HG03342 (cell line): Measurements from ENCODE around the gene B4GALNT1.

Experiments
- ATAC-seq: cut with Tn5 transposase; IDR thresholded peaks from one replicate; pipeline ENCODE4 v1.9.1; 2021; ENCODE audit warnings: mild to moderate bottlenecking, moderate library complexity; ENCODE audit not compliant: unreplicated experiment

B4GALNT1 gene

GRCh38 chr12:57609781-57610553 lies 23.0 kb downstream of the B4GALNT1 start:
- no peak for ATAC-seq

- no peak for ATAC-seq
These were observed 23.8 kb downstream of the B4GALNT1 start for GRCh38 chr12:57609101-57609780.

- no peak for ATAC-seq
These were observed 24.9 kb downstream of the B4GALNT1 start for GRCh38 chr12:57607958-57608663.

GRCh38 chr12:57606821-57607220 lies 26.2 kb downstream of the B4GALNT1 start:
- no peak for ATAC-seq

GRCh38 chr12:57606399-57606798 lies 26.6 kb downstream of the B4GALNT1 start:
- ATAC-seq, result no peak

- no peak for ATAC-seq
These were observed 27.1 kb downstream of the B4GALNT1 start for GRCh38 chr12:57605811-57606311.

GRCh38 chr12:57604992-57605810 lies 27.8 kb downstream of the B4GALNT1 start:
- ATAC-seq, result peak; percentile 15

GRCh38 chr12:57604454-57604991 lies 28.5 kb downstream of the B4GALNT1 start, which contains the start of gene DTX3:
TSS of gene DTX3 (plus strand) at chr12:57604824. CDS start at chr12:57606518, 1,694 bp downstream.
- peak; percentile 48 for ATAC-seq

- ATAC-seq, result no peak
These were observed 29.1 kb downstream of the B4GALNT1 start for GRCh38 chr12:57603815-57604453.

- ATAC-seq, result no peak
These were observed 29.7 kb downstream of the B4GALNT1 start for GRCh38 chr12:57603324-57603723.

- ATAC-seq, result no peak
These were observed 30.5 kb downstream of the B4GALNT1 start for GRCh38 chr12:57602544-57602943.

GRCh38 chr12:57600395-57600794 lies 32.6 kb downstream of the B4GALNT1 start:
- ATAC-seq, result no peak

GRCh38 chr12:57593187-57593586 lies 39.8 kb downstream of the B4GALNT1 start:
- no peak for ATAC-seq

- no peak for ATAC-seq
These were observed 40.3 kb downstream of the B4GALNT1 start for GRCh38 chr12:57592551-57593165.

GRCh38 chr12:57591782-57592325 lies 41.1 kb downstream of the B4GALNT1 start:
- ATAC-seq, result no peak

- peak; percentile 96 for ATAC-seq
These were observed 41.9 kb downstream of the B4GALNT1 start, which contains the start of gene PIP4K2C for GRCh38 chr12:57590864-57591781. TSS of gene PIP4K2C (plus strand) at chr12:57591192. CDS start at chr12:57591290, 98 bp downstream.

GRCh38 chr12:57590479-57590863 lies 42.5 kb downstream of the B4GALNT1 start:
- no peak for ATAC-seq
